Caco-2 (cell line): ENCODE results near the gene NFIX. TPM values are rescaled to one million over a fixed set of nuclear protein-coding genes. Genes with fewer than 3 reads are reported as not detected.

Experiments used
- BruUV-seq: library from RNA; stranded (reverse); fragments of 400-500 nt; replicated peaks from 2 replicates; lab custom pipeline; 2021; lab: Mats Ljungman, UMichigan
- CTCF ChIA-PET: fragments of 300-600 bp; sonication (Branson Sonifier 250); formaldehyde crosslinking; loops from one replicate; lab custom pipeline; 2022; ENCODE audit warnings: antibody characterized with exemption; lab: Charles Lee
- POLR2A ChIA-PET: fragments of 300-600 bp; sonication (Branson Sonifier 250); formaldehyde crosslinking; loops from one replicate; lab custom pipeline; 2022; ENCODE audit warnings: antibody characterized with exemption; lab: Charles Lee
- DNase-seq, 2 experiments: peaks; one replicate each; pipeline versions ENCODE4 v3.0.0 to v3.0.0-alpha.2; 2020 to 2022
- H3K27me3 ChIP-seq: replicated peaks from 2 replicates; pipeline ENCODE4 v1.6.0; 2011; ENCODE audit warnings: low read length; ENCODE audit not compliant: control insufficient read depth, insufficient read depth
- H3K36me3 ChIP-seq: 2 replicates; pipeline ENCODE4 v1.5.1; 2011; ENCODE audit warnings: low read length; ENCODE audit not compliant: control insufficient read depth, insufficient read depth
- H3K4me1 ChIP-seq: fragments of 250-450 bp; sonication (Bioruptor Pico); 2 replicates; pipeline ENCODE4 v1.5.1; 2020; ENCODE audit warnings: mild to moderate bottlenecking
- H3K4me3 ChIP-seq: 2 replicates; pipeline ENCODE4 v1.5.1; 2011; ENCODE audit warnings: low read depth, mild to moderate bottlenecking, control low read depth, low read length
- H3K9me3 ChIP-seq: fragments of 250-450 bp; sonication (Bioruptor Pico); 2 replicates; pipeline ENCODE4 v1.5.1; 2020; ENCODE audit warnings: mild to moderate bottlenecking, moderate library complexity
- H3K27ac Mint-ChIP-seq: one replicate; pipeline ENCODE4 v1.8.0; 2022; ENCODE audit warnings: mixed read lengths; ENCODE audit not compliant: unreplicated experiment
- H3K27me3 Mint-ChIP-seq: one replicate; pipeline ENCODE4 v1.8.0; 2022; ENCODE audit warnings: mixed read lengths; ENCODE audit not compliant: insufficient read depth, unreplicated experiment
- H3K36me3 Mint-ChIP-seq: one replicate; pipeline ENCODE4 v1.8.0; 2022; ENCODE audit warnings: mild to moderate bottlenecking, mixed read lengths; ENCODE audit not compliant: insufficient read depth, unreplicated experiment
- H3K4me1 Mint-ChIP-seq: one replicate; pipeline ENCODE4 v1.8.0; 2022; ENCODE audit warnings: low read depth, mixed read lengths; ENCODE audit not compliant: unreplicated experiment
- H3K4me3 Mint-ChIP-seq: one replicate; pipeline ENCODE4 v1.8.0; 2022; ENCODE audit warnings: mild to moderate bottlenecking, moderate library complexity, mixed read lengths; ENCODE audit not compliant: unreplicated experiment
- H3K9me3 Mint-ChIP-seq: one replicate; pipeline ENCODE4 v1.8.0; 2022; ENCODE audit warnings: mixed read lengths; ENCODE audit not compliant: unreplicated experiment
- intact Hi-C: fragments of 100-400 bp; cut with micrococcal nuclease; formaldehyde crosslinking; loops from one replicate; pipeline ENCODE4 v1.10.0; 2022; ENCODE audit not compliant: unreplicated experiment
- total RNA-seq: library from RNA; stranded (reverse); gene quantifications from 2 replicates; pipeline ENCODE4 v1.2.3, GENCODE V29; 2022
- TF ChIP-seq, protein P1 (sequence below), 2 experiments: fragments of 200-600 bp in 1 of 2; IDR thresholded peaks; 1 replicate in 1 of 2; 2 replicates in 1 of 2; pipeline versions ENCODE4 v1.5.1 to v1.8.0; 2011 to 2022; ENCODE audit warnings: antibody characterized with exemption in 1 of 2, control low read depth in 1 of 2, inconsistent platforms in 1 of 2, low read depth in 1 of 2, low read length in 1 of 2, mild to moderate bottlenecking in 1 of 2, moderate library complexity in 1 of 2; ENCODE audit not compliant: insufficient read depth in 1 of 2, severe bottlenecking in 1 of 2, unreplicated experiment in 1 of 2

NFIX gene
- total RNA-seq, 1 experiment from 2014 or later = 0.82 TPM

GRCh38 chr19:13103581-13104359, 108.5 kb downstream of the NFIX start:
- DNase-seq = no peak
- TF ChIP-seq, protein P1, sequence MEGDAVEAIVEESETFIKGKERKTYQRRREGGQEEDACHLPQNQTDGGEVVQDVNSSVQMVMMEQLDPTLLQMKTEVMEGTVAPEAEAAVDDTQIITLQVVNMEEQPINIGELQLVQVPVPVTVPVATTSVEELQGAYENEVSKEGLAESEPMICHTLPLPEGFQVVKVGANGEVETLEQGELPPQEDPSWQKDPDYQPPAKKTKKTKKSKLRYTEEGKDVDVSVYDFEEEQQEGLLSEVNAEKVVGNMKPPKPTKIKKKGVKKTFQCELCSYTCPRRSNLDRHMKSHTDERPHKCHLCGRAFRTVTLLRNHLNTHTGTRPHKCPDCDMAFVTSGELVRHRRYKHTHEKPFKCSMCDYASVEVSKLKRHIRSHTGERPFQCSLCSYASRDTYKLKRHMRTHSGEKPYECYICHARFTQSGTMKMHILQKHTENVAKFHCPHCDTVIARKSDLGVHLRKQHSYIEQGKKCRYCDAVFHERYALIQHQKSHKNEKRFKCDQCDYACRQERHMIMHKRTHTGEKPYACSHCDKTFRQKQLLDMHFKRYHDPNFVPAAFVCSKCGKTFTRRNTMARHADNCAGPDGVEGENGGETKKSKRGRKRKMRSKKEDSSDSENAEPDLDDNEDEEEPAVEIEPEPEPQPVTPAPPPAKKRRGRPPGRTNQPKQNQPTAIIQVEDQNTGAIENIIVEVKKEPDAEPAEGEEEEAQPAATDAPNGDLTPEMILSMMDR (IDR thresholded peaks at IDR 0.05; ENCODE audit: insufficient read depth in 1 of 2, low read depth in 1 of 2, low read length in 1 of 2, severe bottlenecking in 1 of 2, unreplicated experiment in 1 of 2) = no peak
- intact Hi-C loops = no loop called here
- Mint-ChIP-seq H3K4me1 (no peaks in the 10 kb centered on the region), H3K27ac (no peak overlapping the region), H3K9me3 (no peaks in the 10 kb centered on the region), H3K27me3 (no peaks in the 10 kb centered on the region), H3K36me3 (peaks cover 15% of the 10 kb centered on the region), H3K4me3 (no peak overlapping the region)
- POLR2A ChIA-PET = no interaction called here
- no TSS peak for BruUV-seq
- peaks cover 11% of the 10 kb centered on the region for H3K4me1 ChIP-seq
- H3K9me3 ChIP-seq = no peaks in the 10 kb centered on the region
- H3K36me3 ChIP-seq = no peaks in the 10 kb centered on the region
- CTCF ChIA-PET = interaction anchor here (0.6 to 1.3 kb wide), 2 partner anchors 126 to 664 kb away, joined by 3 to 4 read pairs; no protein-coding TSS in a partner anchor
- H3K27me3 ChIP-seq = no peaks in the 10 kb centered on the region
- H3K4me3 ChIP-seq = no peak overlapping the region

- TF ChIP-seq, protein P1 (IDR thresholded peaks at IDR 0.05; ENCODE audit: insufficient read depth in 1 of 2, low read depth in 1 of 2, low read length in 1 of 2, severe bottlenecking in 1 of 2, unreplicated experiment in 1 of 2) = no peak
- Mint-ChIP-seq H3K4me3 (no peak overlapping the region), H3K9me3 (no peaks in the 10 kb centered on the region), H3K36me3 (peaks cover 19% of the 10 kb centered on the region), H3K4me1 (no peaks in the 10 kb centered on the region), H3K27ac (no peak overlapping the region), H3K27me3 (no peaks in the 10 kb centered on the region)
- H3K4me3 ChIP-seq = no peak overlapping the region
- no peaks in the 10 kb centered on the region for H3K9me3 ChIP-seq
- ChIA-PET POLR2A (no interaction called here), CTCF (interaction anchor here (0.6 to 1.3 kb wide), 2 partner anchors 127 to 664 kb away, joined by 3 to 4 read pairs; no protein-coding TSS in a partner anchor)
- H3K27me3 ChIP-seq = no peaks in the 10 kb centered on the region
- peaks cover 11% of the 10 kb centered on the region for H3K4me1 ChIP-seq
- BruUV-seq = no TSS peak
- DNase-seq = no peak
- H3K36me3 ChIP-seq = no peaks in the 10 kb centered on the region
- intact Hi-C loops = no loop called here
Measured at GRCh38 chr19:13104360-13104847, 109.1 kb downstream of the NFIX start.

- no peaks in the 10 kb centered on the region for H3K9me3 ChIP-seq
- ChIA-PET POLR2A (no interaction called here), CTCF (interaction anchor here (1.3 kb wide), 1 partner anchor 128 kb away, joined by 4 read pairs; no protein-coding TSS in a partner anchor)
- intact Hi-C loops = no loop called here
- no peaks in the 10 kb centered on the region for H3K27me3 ChIP-seq
- H3K4me1 ChIP-seq = peaks cover 11% of the 10 kb centered on the region
- H3K36me3 ChIP-seq = no peaks in the 10 kb centered on the region
- no peaks in the 10 kb centered on the region for H3K4me1 Mint-ChIP-seq
- H3K4me3 ChIP-seq = no peak overlapping the region
- TF ChIP-seq, protein P1 (IDR thresholded peaks at IDR 0.05; ENCODE audit: insufficient read depth in 1 of 2, low read depth in 1 of 2, low read length in 1 of 2, severe bottlenecking in 1 of 2, unreplicated experiment in 1 of 2) = no peak
- H3K9me3 Mint-ChIP-seq = no peaks in the 10 kb centered on the region
- no peak overlapping the region for H3K4me3 Mint-ChIP-seq
- H3K27me3 Mint-ChIP-seq = no peaks in the 10 kb centered on the region
- peaks cover 21% of the 10 kb centered on the region for H3K36me3 Mint-ChIP-seq
- H3K27ac Mint-ChIP-seq = no peak overlapping the region
- no peak for DNase-seq
- no TSS peak for BruUV-seq
Measured at GRCh38 chr19:13104848-13105711, 109.8 kb downstream of the NFIX start.
